T1000 (cell line): ENCODE results near the gene LILRA2.
"Not testable (repeated sequence)": the region's sequence is repeated elsewhere in the genome, so short reads cannot be mapped to it uniquely, and the experiment has no call there.

Source experiments
- DNase-seq: peaks from one replicate; lab custom pipeline; 2025; ENCODE audit warnings: mixed read lengths; lab: John Stamatoyannopoulos, UW

LILRA2 gene

GRCh38 chr19:54573330-54573872 is at the start of gene LILRA2:
Gene LILRA2 (plus strand): TSS chr19:54573790. CDS start chr19:54573879, 89 bp downstream.
- no peak for DNase-seq

- no peak for DNase-seq
Measured at GRCh38 chr19:54525636-54526035, 48.0 kb upstream of the LILRA2 start.

- no peak for DNase-seq
Measured at GRCh38 chr19:54526972-54527371, 46.6 kb upstream of the LILRA2 start.

GRCh38 chr19:54530866-54531265 is 42.7 kb upstream of the LILRA2 start:
- DNase-seq: no peak

GRCh38 chr19:54532528-54532927 is 41.1 kb upstream of the LILRA2 start:
- no peak for DNase-seq

- DNase-seq: no peak
Measured at GRCh38 chr19:54533476-54533875, 40.1 kb upstream of the LILRA2 start.

GRCh38 chr19:54534156-54534555 is 39.4 kb upstream of the LILRA2 start:
- no peak for DNase-seq

GRCh38 chr19:54535601-54536000 is 38.0 kb upstream of the LILRA2 start:
- no peak for DNase-seq

- no peak for DNase-seq
Measured at GRCh38 chr19:54536956-54537355, 36.6 kb upstream of the LILRA2 start.

- DNase-seq: no peak
Measured at GRCh38 chr19:54541712-54542111, 31.9 kb upstream of the LILRA2 start.

GRCh38 chr19:54548806-54549205 is 24.8 kb upstream of the LILRA2 start:
- no peak for DNase-seq

- DNase-seq: no peak
Measured at GRCh38 chr19:54549224-54549623, 24.4 kb upstream of the LILRA2 start.

- DNase-seq: no peak
Measured at GRCh38 chr19:54551293-54551692, 22.3 kb upstream of the LILRA2 start.

- no peak for DNase-seq
Measured at GRCh38 chr19:54551950-54552912, 21.4 kb upstream of the LILRA2 start.

GRCh38 chr19:54552913-54553310 is 20.7 kb upstream of the LILRA2 start:
- DNase-seq: no peak

- DNase-seq: no peak
Measured at GRCh38 chr19:54554006-54554405, 19.6 kb upstream of the LILRA2 start.

GRCh38 chr19:54554896-54555295 is 18.7 kb upstream of the LILRA2 start:
- DNase-seq: no peak

- no peak for DNase-seq
Measured at GRCh38 chr19:54556194-54556593, 17.4 kb upstream of the LILRA2 start.

- no peak for DNase-seq
Measured at GRCh38 chr19:54558339-54558738, 15.3 kb upstream of the LILRA2 start.

GRCh38 chr19:54560881-54561385 is 12.7 kb upstream of the LILRA2 start:
- DNase-seq: no peak

- DNase-seq: no peak
Measured at GRCh38 chr19:54561840-54562239, 11.8 kb upstream of the LILRA2 start.

GRCh38 chr19:54563206-54563605 is 10.4 kb upstream of the LILRA2 start:
- not testable (repeated sequence) for DNase-seq

- DNase-seq: no peak
Measured at GRCh38 chr19:54570316-54570715, 3.3 kb upstream of the LILRA2 start.
